CD14-positive monocyte (primary cell): ENCODE data around the gene C2CD5. TPM values are rescaled to one million over a fixed set of nuclear protein-coding genes. Genes with fewer than 3 reads are reported as not detected.

ENCODE experiments used
- DNase-seq, 3 donors: peaks; one replicate each; pipeline ENCODE4 v3.0.0-alpha.2; 2011 to 2022
- H2AFZ ChIP-seq: 2 replicates; pipeline ENCODE4 v1.6.0; 2012; ENCODE audit warnings: mild to moderate bottlenecking, low read depth, low read length, inconsistent platforms; ENCODE audit not compliant: insufficient read depth, poor library complexity, severe bottlenecking
- H3K27ac ChIP-seq, 2 donors: 1 replicate in 1 of 2; 2 replicates in 1 of 2; pipeline ENCODE4 v1.5.1; 2012 to 2013; ENCODE audit warnings: low read length in 2 of 2, control low read depth in 1 of 2, inconsistent platforms in 1 of 2, low read depth in 1 of 2, mild to moderate bottlenecking in 1 of 2
- H3K27me3 ChIP-seq, 2 donors: one replicate each; pipeline versions ENCODE4 v1.6.0 to v1.6.1; 2011 to 2013; ENCODE audit warnings: low read length in 2 of 2; ENCODE audit not compliant: control insufficient read depth in 2 of 2, insufficient read depth in 2 of 2
- H3K36me3 ChIP-seq, 2 donors: replicated peaks in 1 of 2; 1 replicate in 1 of 2; 2 replicates in 1 of 2; pipeline versions ENCODE4 v1.5.1 to v1.6.1; 2012 to 2013; ENCODE audit warnings: low read length in 2 of 2, control low read depth in 1 of 2, inconsistent platforms in 1 of 2, mild to moderate bottlenecking in 1 of 2; ENCODE audit not compliant: insufficient read depth in 2 of 2, control insufficient read depth in 1 of 2
- H3K4me1 ChIP-seq, 2 donors: 1 replicate in 1 of 2; 2 replicates in 1 of 2; pipeline versions ENCODE4 v1.5.1 to v1.6.1; 2012 to 2013; ENCODE audit warnings: low read length in 2 of 2, control low read depth in 1 of 2, inconsistent platforms in 1 of 2, mild to moderate bottlenecking in 1 of 2, moderate library complexity in 1 of 2; ENCODE audit not compliant: insufficient read depth in 2 of 2, control insufficient read depth in 1 of 2
- H3K4me2 ChIP-seq: replicated peaks from 2 replicates; pipeline ENCODE3; 2012; ENCODE audit warnings: low read length, moderate library complexity, mild to moderate bottlenecking; ENCODE audit not compliant: poor library complexity, severe bottlenecking; ENCODE audit errors: extremely low read depth
- H3K4me3 ChIP-seq, 3 experiments: fragments of 200-600 bp in 1 of 3; sonication (generic) in 1 of 3; replicated peaks in 1 of 3; 1 replicate in 2 of 3; 2 replicates in 1 of 3; pipeline ENCODE4 v1.5.1; 2011 to 2013; ENCODE audit warnings: low read length in 3 of 3, mild to moderate bottlenecking in 3 of 3, control low read depth in 2 of 3, low read depth in 2 of 3, inconsistent platforms in 1 of 3, moderate library complexity in 1 of 3
- H3K79me2 ChIP-seq: 2 replicates; pipeline ENCODE4 v1.6.0; 2012; ENCODE audit warnings: mild to moderate bottlenecking, control low read depth, inconsistent platforms, low read length, moderate library complexity; ENCODE audit not compliant: insufficient read depth
- H3K9ac ChIP-seq: 2 replicates; pipeline ENCODE4 v1.6.0; 2017; ENCODE audit warnings: low read length, mild to moderate bottlenecking; ENCODE audit not compliant: insufficient read depth, poor library complexity, severe bottlenecking
- H3K9me3 ChIP-seq, 2 donors: replicated peaks in 1 of 2; 1 replicate in 1 of 2; 2 replicates in 1 of 2; pipeline versions ENCODE4 v1.5.1 to v1.6.1; 2012 to 2013; ENCODE audit warnings: low read length in 2 of 2, control low read depth in 1 of 2; ENCODE audit not compliant: control insufficient read depth in 1 of 2, insufficient read depth in 1 of 2
- H4K20me1 ChIP-seq: 2 replicates; pipeline ENCODE4 v1.6.0; 2012; ENCODE audit warnings: mild to moderate bottlenecking, low read length, control low read depth, moderate library complexity; ENCODE audit not compliant: insufficient read depth
- H3K27ac Mint-ChIP-seq, 7 donors: one replicate each; pipeline ENCODE4 v1.8.0; 2020; ENCODE audit warnings: mild to moderate bottlenecking in 7 of 7, mixed read lengths in 7 of 7, moderate library complexity in 6 of 7, inconsistent platforms in 2 of 7
- H3K27me3 Mint-ChIP-seq, 3 donors: one replicate each; pipeline ENCODE4 v1.8.0; 2021 to 2022; ENCODE audit warnings: low read depth in 3 of 3, mild to moderate bottlenecking in 3 of 3, mixed read lengths in 3 of 3, moderate library complexity in 3 of 3, inconsistent platforms in 1 of 3
- H3K36me3 Mint-ChIP-seq, 2 donors: one replicate each; pipeline ENCODE4 v1.8.0; 2020; ENCODE audit warnings: mixed read lengths in 2 of 2, inconsistent platforms in 1 of 2, mild to moderate bottlenecking in 1 of 2
- H3K4me1 Mint-ChIP-seq: one replicate; pipeline ENCODE4 v1.8.0; 2020; ENCODE audit warnings: mild to moderate bottlenecking, mixed read lengths
- H3K4me3 Mint-ChIP-seq, 2 donors: one replicate each; pipeline ENCODE4 v1.8.0; 2020; ENCODE audit warnings: mild to moderate bottlenecking in 2 of 2, mixed read lengths in 2 of 2, moderate library complexity in 1 of 2
- H3K9me3 Mint-ChIP-seq, 7 donors: one replicate each; pipeline ENCODE4 v1.8.0; 2020 to 2022; ENCODE audit warnings: mixed read lengths in 7 of 7, mild to moderate bottlenecking in 6 of 7, moderate library complexity in 6 of 7, inconsistent platforms in 2 of 7
- CTCF ChIP-seq: fragments of 200-600 bp; IDR thresholded peaks from one replicate; pipeline ENCODE4 v1.8.0; 2022; ENCODE audit warnings: antibody characterized with exemption, mild to moderate bottlenecking
- WGBS: methylation state at CpG from one replicate; pipeline ENCODE4 v1.1.5; 2013; ENCODE audit warnings: missing lambda C conversion rate; ENCODE audit not compliant: insufficient coverage; 5-methylcytosine and 5-hydroxymethylcytosine counted together
- intact Hi-C, 2 donors: fragments of 100-400 bp; cut with micrococcal nuclease; formaldehyde crosslinking; loops; one replicate each; pipeline versions ENCODE4 v1.15.0 to v1.15.1; 2023
- polyA plus RNA-seq, 3 donors: library from polyadenylated mRNA; depleted of rRNA in 1 of 3; unstranded in 2 of 3; stranded (reverse) in 1 of 3; fragments of 300-500 nt in 2 of 3; fragments of >200 nt in 1 of 3; fragmentation: Illumina TruSeq in 2 of 3; gene quantifications; 1 replicate in 2 of 3; 2 replicates in 1 of 3; pipeline ENCODE4 v1.2.3, GENCODE V29; 2012 to 2021

Gene C2CD5
- polyA plus RNA-seq, 3 donors, result 13.0 to 22.8 (median 13.6) TPM

GRCh38 chr12:22505826-22506225, 38.5 kb downstream of the C2CD5 start:
- no peak overlapping the region for H3K9ac ChIP-seq
- H3K4me2 ChIP-seq, result no peak overlapping the region
- Mint-ChIP-seq H3K27me3 (no peaks in the 10 kb centered on the region), H3K4me1 (peaks cover 2% of the 10 kb centered on the region), H3K9me3 (no peaks in the 10 kb centered on the region), H3K4me3 (no peak overlapping the region), H3K27ac (no peak overlapping the region), H3K36me3 (peaks cover 50 to 68% of the 10 kb centered on the region in 2 donors)
- H2AFZ ChIP-seq, result no peak overlapping the region
- 100% methylated on average over 1 of the region's 2 CpGs for WGBS
- H3K79me2 ChIP-seq, result no peaks in the 10 kb centered on the region
- no peak overlapping the region for H3K4me3 ChIP-seq
- no peaks in the 10 kb centered on the region for H3K9me3 ChIP-seq
- H3K4me1 ChIP-seq, result no peaks in the 10 kb centered on the region
- no peaks in the 10 kb centered on the region for H3K27me3 ChIP-seq
- peaks cover 42 to 69% of the 10 kb centered on the region in 2 donors for H3K36me3 ChIP-seq
- TF ChIP-seq CTCF, result no peak
- intact Hi-C loops, result no loop called here
- no peak overlapping the region for H3K27ac ChIP-seq
- H4K20me1 ChIP-seq, result no peaks in the 10 kb centered on the region
- DNase-seq, result no peak

GRCh38 chr12:22500100-22500499, 44.2 kb downstream of the C2CD5 start:
- WGBS, result no CpG with 5 or more reads among the region's 4 CpGs
- H3K9me3 Mint-ChIP-seq, result no peaks in the 10 kb centered on the region
- Histone ChIP-seq H2AFZ (no peak overlapping the region), H3K36me3 (peaks cover 41 to 80% of the 10 kb centered on the region in 2 donors), H3K9ac (no peak overlapping the region), H3K27ac (no peak overlapping the region), H3K4me2 (no peak overlapping the region), H4K20me1 (peaks cover 4% of the 10 kb centered on the region), H3K79me2 (no peaks in the 10 kb centered on the region), H3K9me3 (no peaks in the 10 kb centered on the region), H3K27me3 (no peaks in the 10 kb centered on the region), H3K4me1 (no peaks in the 10 kb centered on the region), H3K4me3 (no peak overlapping the region)
- no peak overlapping the region for H3K4me3 Mint-ChIP-seq
- no peak for DNase-seq
- no peak overlapping the region for H3K27ac Mint-ChIP-seq
- no peaks in the 10 kb centered on the region for H3K27me3 Mint-ChIP-seq
- peaks cover 46 to 60% of the 10 kb centered on the region in 2 donors for H3K36me3 Mint-ChIP-seq
- intact Hi-C loops, result no loop called here
- no peak for TF ChIP-seq CTCF
- no peaks in the 10 kb centered on the region for H3K4me1 Mint-ChIP-seq
